HT-29 (cell line): ENCODE data around the gene UPB1. TPM values are rescaled to one million over a fixed set of nuclear protein-coding genes. Genes with fewer than 3 reads are reported as not detected.
"Not testable (repeated sequence)": the region's sequence is repeated elsewhere in the genome, so short reads cannot be mapped to it uniquely, and the experiment has no call there.

Experiments used
- DNase-seq: peaks from one replicate; pipeline ENCODE4 v3.0.0-alpha.2; 2015; ENCODE audit warnings: low spot score
- total RNA-seq: library from RNA; depleted of rRNA; stranded (reverse); fragments of >200 nt; shearing (Covaris generic); gene quantifications from 2 replicates; pipeline ENCODE4 v1.2.3, GENCODE V29; 2014

Gene UPB1
- total RNA-seq, 1 experiment from 2014 or later = not detected

GRCh38 chr22:24481641-24482040, 13.5 kb upstream of the UPB1 start:
- DNase-seq = no peak

- DNase-seq = no peak
Measured at GRCh38 chr22:24482575-24482974, 12.6 kb upstream of the UPB1 start.

GRCh38 chr22:24482998-24483397, 12.1 kb upstream of the UPB1 start:
- DNase-seq = no peak

- DNase-seq = no peak
Measured at GRCh38 chr22:24483976-24484545, 11.1 kb upstream of the UPB1 start.

- no peak for DNase-seq
Measured at GRCh38 chr22:24485170-24485569, 10.0 kb upstream of the UPB1 start.

GRCh38 chr22:24485608-24486007, 9.5 kb upstream of the UPB1 start:
- no peak for DNase-seq

GRCh38 chr22:24486501-24486921, 8.6 kb upstream of the UPB1 start:
- DNase-seq = no peak

GRCh38 chr22:24489011-24489410, 6.1 kb upstream of the UPB1 start:
- DNase-seq = no peak

GRCh38 chr22:24489434-24489833, 5.7 kb upstream of the UPB1 start:
- not testable (repeated sequence) for DNase-seq

GRCh38 chr22:24492391-24492790, 2.7 kb upstream of the UPB1 start:
- DNase-seq = no peak

- DNase-seq = no peak
Measured at GRCh38 chr22:24494167-24494527, 985 bp upstream of the UPB1 start.

- no peak for DNase-seq
Measured at GRCh38 chr22:24495365-24495675, 188 bp downstream of the UPB1 start.

GRCh38 chr22:24496234-24496633, 1.1 kb downstream of the UPB1 start:
- no peak for DNase-seq

- no peak for DNase-seq
Measured at GRCh38 chr22:24496661-24497060, 1.5 kb downstream of the UPB1 start.

- DNase-seq = no peak
Measured at GRCh38 chr22:24497841-24498258, 2.7 kb downstream of the UPB1 start.

GRCh38 chr22:24498824-24499223, 3.7 kb downstream of the UPB1 start:
- DNase-seq = no peak

GRCh38 chr22:24499706-24500276, 4.7 kb downstream of the UPB1 start:
- no peak for DNase-seq

GRCh38 chr22:24500277-24500820, 5.2 kb downstream of the UPB1 start:
- no peak for DNase-seq

GRCh38 chr22:24501301-24502005, 6.3 kb downstream of the UPB1 start:
- no peak for DNase-seq

GRCh38 chr22:24502034-24502433, 6.9 kb downstream of the UPB1 start:
- no peak for DNase-seq

GRCh38 chr22:24502541-24502940, 7.4 kb downstream of the UPB1 start:
- DNase-seq = no peak

GRCh38 chr22:24503137-24503842, 8.2 kb downstream of the UPB1 start:
- peak; percentile 26 for DNase-seq
